SU-DHL-6 (cell line): ENCODE results near the gene STK38.

Experiments used
- EZH2phosphoT487 ChIP-seq: fragments of 200-600 bp; sonication (generic), shearing (Covaris generic); conservative IDR thresholded peaks from 2 replicates; pipeline ENCODE4 v1.6.1; 2018; ENCODE audit warnings: mild to moderate bottlenecking, antibody characterized with exemption, low read length, moderate library complexity, mixed read lengths
- TF ChIP-seq, protein P1 (sequence below): fragments of 200-600 bp; sonication (generic); IDR thresholded peaks from one replicate; pipeline ENCODE4 v1.5.1; 2017; ENCODE audit warnings: antibody characterized with exemption, mild to moderate bottlenecking, low read length, moderate library complexity; ENCODE audit not compliant: insufficient read depth, poor library complexity, severe bottlenecking

GRCh38 chr6:36563237-36563927 lies 16.1 kb upstream of the STK38 start:
- TF ChIP-seq, protein P1, sequence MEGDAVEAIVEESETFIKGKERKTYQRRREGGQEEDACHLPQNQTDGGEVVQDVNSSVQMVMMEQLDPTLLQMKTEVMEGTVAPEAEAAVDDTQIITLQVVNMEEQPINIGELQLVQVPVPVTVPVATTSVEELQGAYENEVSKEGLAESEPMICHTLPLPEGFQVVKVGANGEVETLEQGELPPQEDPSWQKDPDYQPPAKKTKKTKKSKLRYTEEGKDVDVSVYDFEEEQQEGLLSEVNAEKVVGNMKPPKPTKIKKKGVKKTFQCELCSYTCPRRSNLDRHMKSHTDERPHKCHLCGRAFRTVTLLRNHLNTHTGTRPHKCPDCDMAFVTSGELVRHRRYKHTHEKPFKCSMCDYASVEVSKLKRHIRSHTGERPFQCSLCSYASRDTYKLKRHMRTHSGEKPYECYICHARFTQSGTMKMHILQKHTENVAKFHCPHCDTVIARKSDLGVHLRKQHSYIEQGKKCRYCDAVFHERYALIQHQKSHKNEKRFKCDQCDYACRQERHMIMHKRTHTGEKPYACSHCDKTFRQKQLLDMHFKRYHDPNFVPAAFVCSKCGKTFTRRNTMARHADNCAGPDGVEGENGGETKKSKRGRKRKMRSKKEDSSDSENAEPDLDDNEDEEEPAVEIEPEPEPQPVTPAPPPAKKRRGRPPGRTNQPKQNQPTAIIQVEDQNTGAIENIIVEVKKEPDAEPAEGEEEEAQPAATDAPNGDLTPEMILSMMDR: no peak
- no peak for TF ChIP-seq EZH2phosphoT487
